ENCODE measurements around the gene DHRS1.

Gene DHRS1

GRCh38 chr14:24334431-24335291, 35.1 kb upstream of the DHRS1 start, which contains the start of gene ADCY4:
Gene ADCY4, minus strand, starts transcription at chr14:24335071. Its CDS starts 419 bp downstream, at chr14:24334652.
- POLR2A ChIA-PET, result interaction anchor here (1.8 to 2.7 kb wide), 2 partner anchors 97 to 101 kb away, joined by 10 to 21 read pairs; no protein-coding TSS in a partner anchor
- peaks cover 4% of the 10 kb centered on the region; the same call in 1 of the 2 replicates for H3K4me1 ChIP-seq (ENCODE audit: control insufficient read depth, insufficient read depth, low read length)
- H3K27ac ChIP-seq (ENCODE audit: extremely low read depth, low read depth, low read length), result no peak within 1 kb of the TSS
- H3K36me3 ChIP-seq (ENCODE audit: control insufficient read depth in 2 of 2, insufficient read depth in 1 of 2, low read length in 2 of 2), result no peaks in the 10 kb centered on the region
- TF ChIP-seq FEZF1 (tag by site-specific recombination; IDR thresholded peaks at IDR 0.05) (no peak), ZBTB11 (tag by site-specific recombination; conservative IDR thresholded peaks at IDR 0.05; ENCODE audit: low read depth) (no peak), EGR2 (tag by site-specific recombination; IDR thresholded peaks at IDR 0.05; ENCODE audit: low read depth) (no peak), ZSCAN30 (tag by site-specific recombination; IDR thresholded peaks at IDR 0.05) (no peak), MEIS1 (CRISPR knock-in tag; IDR thresholded peaks at IDR 0.05; ENCODE audit: borderline replicate concordance) (no peak), GLI4 (tag by site-specific recombination; IDR thresholded peaks at IDR 0.05) (no peak), PRDM10 (tag by site-specific recombination; IDR thresholded peaks at IDR 0.05) (no peak), GFI1B (tag by site-specific recombination; IDR thresholded peaks at IDR 0.05) (no peak), GLIS1 (tag by site-specific recombination; IDR thresholded peaks at IDR 0.05) (no peak), SP2 (tag by site-specific recombination; IDR thresholded peaks at IDR 0.05) (no peak), TRIM28 (IDR thresholded peaks at IDR 0.05; ENCODE audit: borderline replicate concordance, low read length) (no peak), ZNF701 (tag by site-specific recombination; IDR thresholded peaks at IDR 0.05) (no peak), ZNF223 (tag by site-specific recombination; IDR thresholded peaks at IDR 0.05) (no peak), SALL2 (tag by site-specific recombination; IDR thresholded peaks at IDR 0.05; ENCODE audit: borderline replicate concordance) (no peak), ZNF777 (tag by site-specific recombination; IDR thresholded peaks at IDR 0.05; ENCODE audit: borderline replicate concordance) (no peak), ZNF132 (tag by site-specific recombination; IDR thresholded peaks at IDR 0.05; ENCODE audit: borderline replicate concordance) (no peak), HOXC10 (CRISPR knock-in tag; IDR thresholded peaks at IDR 0.05) (no peak)
- TF ChIP-seq, protein P1, sequence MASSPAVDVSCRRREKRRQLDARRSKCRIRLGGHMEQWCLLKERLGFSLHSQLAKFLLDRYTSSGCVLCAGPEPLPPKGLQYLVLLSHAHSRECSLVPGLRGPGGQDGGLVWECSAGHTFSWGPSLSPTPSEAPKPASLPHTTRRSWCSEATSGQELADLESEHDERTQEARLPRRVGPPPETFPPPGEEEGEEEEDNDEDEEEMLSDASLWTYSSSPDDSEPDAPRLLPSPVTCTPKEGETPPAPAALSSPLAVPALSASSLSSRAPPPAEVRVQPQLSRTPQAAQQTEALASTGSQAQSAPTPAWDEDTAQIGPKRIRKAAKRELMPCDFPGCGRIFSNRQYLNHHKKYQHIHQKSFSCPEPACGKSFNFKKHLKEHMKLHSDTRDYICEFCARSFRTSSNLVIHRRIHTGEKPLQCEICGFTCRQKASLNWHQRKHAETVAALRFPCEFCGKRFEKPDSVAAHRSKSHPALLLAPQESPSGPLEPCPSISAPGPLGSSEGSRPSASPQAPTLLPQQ (tag by site-specific recombination; IDR thresholded peaks at IDR 0.05), result no peak
- H3K4me3 ChIP-seq (ENCODE audit: low read depth, low read length), result no peak within 1 kb of the TSS
- CTCF ChIA-PET, result interaction anchor here (0.7 to 16.9 kb wide), 16 partner anchors 10 to 107 kb away, joined by 3 to 468 read pairs (median 9); partner anchors contain the start of genes CBLN3, KHNYN and TINF2
- H3K9me3 ChIP-seq (ENCODE audit: control insufficient read depth, insufficient read depth, low read depth, low read length), result no peaks in the 10 kb centered on the region

Measured in HEK293 (cell line).